Coronary artery (tissue), 2 donors: ENCODE measurements around the gene ELMOD2.

ENCODE experiments used
- DNase-seq: peaks from one replicate; pipeline ENCODE4 v3.0.0-alpha.2; 2017; ENCODE audit warnings: low spot score
- H3K27ac ChIP-seq, 2 donors: fragments of 200-600 bp; sonication (generic); one replicate each; pipeline ENCODE4 v1.5.1; 2016 to 2019
- H3K4me3 ChIP-seq: fragments of 200-600 bp; sonication (generic); 2 replicates; pipeline ENCODE4 v1.5.1; 2016; ENCODE audit warnings: mild to moderate bottlenecking, moderate library complexity
- TF ChIP-seq, protein P1 (sequence below): fragments of 200-600 bp; sonication (generic); IDR thresholded peaks from one replicate; pipeline ENCODE4 v1.5.1; 2019; ENCODE audit warnings: antibody characterized with exemption

ELMOD2 gene, protein sequence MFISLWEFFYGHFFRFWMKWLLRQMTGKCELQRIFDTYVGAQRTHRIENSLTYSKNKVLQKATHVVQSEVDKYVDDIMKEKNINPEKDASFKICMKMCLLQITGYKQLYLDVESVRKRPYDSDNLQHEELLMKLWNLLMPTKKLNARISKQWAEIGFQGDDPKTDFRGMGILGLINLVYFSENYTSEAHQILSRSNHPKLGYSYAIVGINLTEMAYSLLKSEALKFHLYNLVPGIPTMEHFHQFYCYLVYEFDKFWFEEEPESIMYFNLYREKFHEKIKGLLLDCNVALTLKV

DNA sequence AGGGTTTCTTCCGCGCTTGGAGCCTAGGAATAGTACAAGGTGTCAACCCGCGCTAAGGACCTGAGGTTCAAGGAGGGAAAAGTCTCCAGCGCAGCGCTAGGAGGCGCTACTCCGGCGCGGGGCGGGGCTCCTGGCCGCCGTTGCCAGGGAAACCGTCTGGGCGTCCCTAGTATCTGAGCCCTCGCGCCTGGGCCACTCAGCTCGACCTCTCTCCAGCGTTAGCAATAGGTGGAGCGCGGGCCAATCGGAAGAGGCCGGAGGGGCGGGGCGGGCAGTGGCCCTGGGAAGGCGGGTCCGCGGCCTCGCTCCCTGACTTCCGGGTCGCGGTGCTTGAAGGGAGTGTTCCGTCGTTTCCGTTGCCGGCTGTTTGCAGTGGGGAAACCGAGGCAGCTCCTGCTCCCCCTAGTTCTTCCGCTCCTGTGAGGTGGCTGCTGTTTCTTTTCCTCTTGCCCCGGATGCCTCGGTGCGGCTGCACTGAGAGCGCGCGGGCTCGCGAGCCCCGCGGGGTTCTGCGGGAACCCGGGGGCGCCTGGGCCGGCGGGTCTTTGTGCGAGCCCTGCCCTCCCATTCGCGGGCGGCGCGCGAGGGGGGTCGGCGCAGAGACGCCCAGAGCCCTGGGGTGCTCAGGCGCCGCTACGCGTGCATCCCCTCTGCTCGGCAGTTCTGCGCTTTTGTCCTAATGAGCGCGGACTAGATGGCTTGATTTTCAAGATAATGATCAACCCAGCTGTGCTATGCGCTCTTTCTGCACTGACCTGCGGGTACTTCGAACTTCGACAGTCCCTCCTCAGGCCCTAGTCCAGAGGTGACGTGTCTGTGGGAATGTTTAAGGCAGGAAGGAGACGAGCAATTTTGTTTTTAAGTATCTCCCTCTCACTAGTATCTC is at the start of gene ELMOD2:
TSS of gene ELMOD2 (plus strand) at position 312 of the 886 bp plus-strand sequence. CDS start 1,261 bp downstream, outside the sequence.
- TF ChIP-seq, protein P1, sequence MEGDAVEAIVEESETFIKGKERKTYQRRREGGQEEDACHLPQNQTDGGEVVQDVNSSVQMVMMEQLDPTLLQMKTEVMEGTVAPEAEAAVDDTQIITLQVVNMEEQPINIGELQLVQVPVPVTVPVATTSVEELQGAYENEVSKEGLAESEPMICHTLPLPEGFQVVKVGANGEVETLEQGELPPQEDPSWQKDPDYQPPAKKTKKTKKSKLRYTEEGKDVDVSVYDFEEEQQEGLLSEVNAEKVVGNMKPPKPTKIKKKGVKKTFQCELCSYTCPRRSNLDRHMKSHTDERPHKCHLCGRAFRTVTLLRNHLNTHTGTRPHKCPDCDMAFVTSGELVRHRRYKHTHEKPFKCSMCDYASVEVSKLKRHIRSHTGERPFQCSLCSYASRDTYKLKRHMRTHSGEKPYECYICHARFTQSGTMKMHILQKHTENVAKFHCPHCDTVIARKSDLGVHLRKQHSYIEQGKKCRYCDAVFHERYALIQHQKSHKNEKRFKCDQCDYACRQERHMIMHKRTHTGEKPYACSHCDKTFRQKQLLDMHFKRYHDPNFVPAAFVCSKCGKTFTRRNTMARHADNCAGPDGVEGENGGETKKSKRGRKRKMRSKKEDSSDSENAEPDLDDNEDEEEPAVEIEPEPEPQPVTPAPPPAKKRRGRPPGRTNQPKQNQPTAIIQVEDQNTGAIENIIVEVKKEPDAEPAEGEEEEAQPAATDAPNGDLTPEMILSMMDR, result peak; percentile 89
- Histone ChIP-seq H3K4me3 (peak within 1 kb of the TSS; percentile 90), H3K27ac (peak within 1 kb of the TSS; percentile 68 to 87)
- DNase-seq, result peak; percentile 99

DNA sequence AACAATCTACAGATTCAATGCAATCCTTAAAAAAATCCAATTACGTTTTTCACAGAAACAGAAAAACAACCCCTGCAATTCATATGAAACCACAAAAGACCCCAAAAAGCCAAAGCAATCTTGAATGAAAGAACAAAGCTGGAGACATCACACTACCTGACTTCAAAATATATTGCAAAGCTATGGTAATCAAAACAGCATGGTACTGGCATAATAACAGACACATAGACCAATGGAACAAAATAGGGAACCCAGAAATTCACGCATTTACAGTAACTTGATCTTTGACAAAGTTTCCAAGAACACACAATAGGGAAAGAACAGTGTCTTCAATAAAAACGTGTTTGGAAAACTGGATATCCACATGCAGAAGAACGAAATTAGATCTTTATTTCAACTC is 40.5 kb upstream of the ELMOD2 start:
- Histone ChIP-seq H3K27ac (no peak overlapping the region), H3K4me3 (no peak overlapping the region)
- TF ChIP-seq, protein P1, result no peak
- no peak for DNase-seq

DNA sequence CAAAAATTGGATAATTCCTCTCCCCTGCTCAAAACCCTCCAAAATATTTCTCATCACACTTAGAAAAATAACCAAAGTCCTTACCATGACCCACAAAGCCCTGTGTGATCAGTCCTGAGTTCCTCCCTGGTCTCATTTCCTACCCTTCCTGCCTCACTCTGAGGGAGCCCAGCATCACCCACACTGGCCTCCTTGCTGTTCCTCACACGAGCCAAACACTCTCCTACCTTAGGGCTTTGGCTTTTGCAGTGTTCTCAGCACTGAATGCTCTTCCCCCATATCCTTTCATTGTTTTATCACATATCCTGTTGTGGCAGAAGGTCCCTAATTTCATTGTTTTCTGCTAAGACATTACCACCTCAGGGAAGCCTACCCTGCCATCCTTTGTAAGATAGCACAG is 38.0 kb upstream of the ELMOD2 start:
- TF ChIP-seq, protein P1, result no peak
- H3K27ac ChIP-seq, result no peak overlapping the region
- no peak overlapping the region for H3K4me3 ChIP-seq
- DNase-seq, result no peak

DNA sequence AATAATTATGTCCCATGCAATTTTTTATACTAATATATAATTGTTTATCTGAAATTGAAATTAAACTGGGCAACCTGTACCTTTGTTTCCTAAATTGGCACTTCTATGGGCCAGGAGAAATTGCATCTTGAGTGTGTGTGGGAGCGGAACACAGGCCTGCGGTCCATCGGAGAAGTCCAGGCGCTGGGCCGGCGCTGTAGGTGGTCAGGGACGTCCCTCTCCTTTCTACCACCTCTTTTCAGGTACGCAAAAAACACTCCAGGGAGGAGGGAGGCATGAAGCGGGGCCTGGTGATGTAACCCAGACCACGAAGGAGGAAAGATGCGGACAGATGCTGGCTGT is 26.6 kb upstream of the ELMOD2 start:
- no peak for DNase-seq

DNA sequence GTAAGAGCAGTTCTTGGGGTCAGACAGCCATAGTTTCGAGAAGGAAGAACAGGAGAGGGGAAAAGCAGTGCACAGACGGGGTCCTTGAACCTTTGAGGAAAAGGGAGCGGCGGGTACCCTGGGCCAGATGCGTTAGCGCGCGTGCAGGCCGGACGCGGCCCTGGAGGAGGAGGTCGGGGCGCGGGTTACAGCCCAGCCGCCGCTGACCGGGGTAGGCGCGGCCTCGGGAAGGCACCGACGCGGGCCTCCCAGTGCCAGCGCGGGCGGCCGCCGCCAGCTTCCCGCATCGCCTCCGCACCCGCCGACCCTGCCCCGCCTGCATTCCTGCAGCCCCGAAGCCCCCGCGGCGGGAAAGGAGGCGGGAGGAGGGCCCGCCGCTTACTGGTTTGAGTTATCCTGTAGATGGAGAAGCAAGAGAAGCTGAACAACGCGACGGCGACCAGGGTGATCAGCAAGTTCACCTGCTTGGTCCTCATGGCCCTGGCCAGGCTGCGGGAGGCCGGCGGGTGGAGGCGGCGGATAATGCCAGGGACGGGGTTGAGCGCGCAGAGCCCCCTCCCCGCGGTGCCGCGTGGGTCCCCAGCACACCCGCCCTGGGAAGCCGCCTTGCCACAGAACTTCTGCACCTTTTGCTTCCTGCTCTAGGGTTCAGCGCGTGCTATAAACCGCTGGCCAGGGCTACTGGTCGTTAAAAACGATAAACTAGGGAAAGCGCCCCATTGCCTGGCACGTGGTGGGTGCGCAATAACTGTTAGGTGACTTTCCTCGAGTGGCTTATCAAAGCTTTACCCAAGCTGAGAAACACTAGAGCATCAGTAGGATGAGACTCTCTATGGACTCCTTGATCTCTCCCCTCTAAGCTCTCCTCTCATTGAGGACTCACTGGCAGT is 26.0 kb upstream of the ELMOD2 start, which contains the start of gene MGAT4D:
TSS of gene MGAT4D (minus strand) at position 547 of the 890 bp plus-strand sequence. CDS start at position 476, 71 bp downstream.
- H3K27ac ChIP-seq, result no peak within 1 kb of the TSS
- DNase-seq, result no peak
- H3K4me3 ChIP-seq, result peak within 1 kb of the TSS; percentile 57
- TF ChIP-seq, protein P1, result no peak

More for the DNA sequence above, 26.6 kb upstream of the ELMOD2 start:
- Histone ChIP-seq H3K27ac (no peak overlapping the region), H3K4me3 (peak overlapping the region; percentile 57)
- TF ChIP-seq, protein P1, result no peak

DNA sequence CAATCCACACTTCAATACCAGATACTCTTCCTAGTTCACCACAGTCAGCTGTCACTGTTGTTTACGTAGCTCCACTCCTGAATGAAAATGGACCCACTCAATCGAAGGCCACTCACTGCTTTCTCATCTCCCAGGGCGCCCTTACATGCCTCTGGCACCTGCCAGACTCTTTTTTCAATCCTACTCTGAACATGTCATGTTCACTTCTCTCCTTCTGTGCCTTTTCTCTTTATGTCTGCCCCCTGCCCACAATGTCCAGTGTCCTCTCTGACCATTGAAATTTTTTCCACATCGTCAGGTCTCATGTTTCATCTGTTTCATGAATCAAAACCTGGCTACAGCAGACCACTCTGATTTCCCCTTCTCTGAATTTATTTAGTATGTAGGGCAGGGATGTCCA is 24.6 kb upstream of the ELMOD2 start:
- Histone ChIP-seq H3K27ac (no peak overlapping the region), H3K4me3 (no peak overlapping the region)
- TF ChIP-seq, protein P1, result no peak
- no peak for DNase-seq
